ENCODE measurements around the gene JSRP1.

DNA sequence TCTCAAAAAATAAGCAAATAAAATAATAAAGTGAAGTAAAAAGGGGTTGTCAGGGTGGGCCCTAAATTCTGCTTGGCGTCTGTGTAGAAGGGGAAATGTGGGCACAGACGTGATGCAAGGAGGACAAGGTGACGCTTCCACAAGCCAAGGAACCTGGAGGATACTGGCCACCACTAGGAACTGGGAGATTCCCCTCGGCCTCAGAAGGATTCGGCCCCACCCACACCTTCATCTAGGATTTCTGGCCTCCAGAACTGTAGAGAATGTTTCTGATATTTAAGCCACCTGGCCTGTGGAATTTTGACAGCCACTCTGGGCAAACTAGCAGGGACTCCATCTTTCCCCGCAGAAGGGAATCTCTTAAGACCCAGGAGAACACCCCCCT lies 21.2 kb downstream of the JSRP1 start:
- TF ChIP-seq CTCF (IDR thresholded peaks at IDR 0.05) (no peak), POLR2A (IDR thresholded peaks at IDR 0.05) (no peak)

Measured in esophagus squamous epithelium (tissue), 4 donors.